ENCODE results near the gene OR2G6.
"Not testable (repeated sequence)": the region's sequence is repeated elsewhere in the genome, so short reads cannot be mapped to it uniquely, and the experiment has no call there.

The OR2G6 gene

DNA sequence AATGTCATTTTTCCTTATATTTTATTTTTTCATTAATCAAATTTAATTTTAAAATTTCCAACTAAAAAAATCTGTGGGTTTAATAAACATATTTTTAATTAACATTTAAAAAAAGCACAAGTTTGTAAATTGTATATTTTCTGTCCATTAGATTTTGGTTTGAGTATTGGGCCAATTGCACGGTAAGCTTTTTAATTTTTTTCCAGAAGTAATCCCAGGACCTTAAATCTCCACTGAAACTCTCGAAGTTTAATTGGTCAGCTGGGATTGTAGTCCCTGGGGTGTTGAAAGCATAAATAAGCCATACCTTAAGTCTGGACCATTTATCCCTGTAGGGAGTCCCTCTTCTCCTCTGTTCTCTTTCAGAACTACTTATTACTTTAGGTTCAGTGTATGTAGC is at the start of gene OR2G6:
Gene OR2G6, plus strand, starts transcription at position 301 of the 400 bp plus-strand sequence. CDS start 13,574 bp downstream, outside the sequence.
- DNase-seq (ENCODE audit: low read depth): not testable (repeated sequence)

GRCh38 chr1:248459117-248459516 is 48.8 kb upstream of the OR2G6 start:
- not testable (repeated sequence) for DNase-seq (ENCODE audit: low read depth)

GRCh38 chr1:248471154-248471553 is 36.7 kb upstream of the OR2G6 start:
- no peak for DNase-seq (ENCODE audit: low read depth)

DNA sequence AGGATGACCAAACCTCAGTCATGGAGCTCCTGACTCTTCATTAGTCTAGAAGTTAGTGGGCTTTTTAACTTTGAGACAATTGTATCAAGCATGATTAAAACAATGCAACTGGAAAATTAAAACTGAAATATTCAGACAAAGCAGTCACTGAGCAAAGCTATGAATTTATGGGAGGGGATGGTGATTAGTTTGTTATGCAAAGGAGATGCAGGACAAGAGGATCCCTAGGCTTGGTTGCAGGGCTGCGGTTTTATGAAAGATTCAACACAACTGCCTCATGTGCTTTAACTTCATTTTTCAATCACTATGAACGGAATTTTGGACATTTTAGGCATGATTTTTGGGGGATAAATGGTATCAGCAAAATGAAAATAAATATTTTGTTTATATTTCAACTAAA is 35.8 kb upstream of the OR2G6 start:
- DNase-seq (ENCODE audit: low read depth): not testable (repeated sequence)

GRCh38 chr1:248473051-248473450 is 34.8 kb upstream of the OR2G6 start, which contains the start of gene OR2T3:
TSS of gene OR2T3 (plus strand) at chr1:248473351. CDS start at chr1:248473351, 0 bp downstream.
- DNase-seq (ENCODE audit: low read depth): not testable (repeated sequence)

GRCh38 chr1:248475660-248476059 is 32.2 kb upstream of the OR2G6 start:
- not testable (repeated sequence) for DNase-seq (ENCODE audit: low read depth)

DNA sequence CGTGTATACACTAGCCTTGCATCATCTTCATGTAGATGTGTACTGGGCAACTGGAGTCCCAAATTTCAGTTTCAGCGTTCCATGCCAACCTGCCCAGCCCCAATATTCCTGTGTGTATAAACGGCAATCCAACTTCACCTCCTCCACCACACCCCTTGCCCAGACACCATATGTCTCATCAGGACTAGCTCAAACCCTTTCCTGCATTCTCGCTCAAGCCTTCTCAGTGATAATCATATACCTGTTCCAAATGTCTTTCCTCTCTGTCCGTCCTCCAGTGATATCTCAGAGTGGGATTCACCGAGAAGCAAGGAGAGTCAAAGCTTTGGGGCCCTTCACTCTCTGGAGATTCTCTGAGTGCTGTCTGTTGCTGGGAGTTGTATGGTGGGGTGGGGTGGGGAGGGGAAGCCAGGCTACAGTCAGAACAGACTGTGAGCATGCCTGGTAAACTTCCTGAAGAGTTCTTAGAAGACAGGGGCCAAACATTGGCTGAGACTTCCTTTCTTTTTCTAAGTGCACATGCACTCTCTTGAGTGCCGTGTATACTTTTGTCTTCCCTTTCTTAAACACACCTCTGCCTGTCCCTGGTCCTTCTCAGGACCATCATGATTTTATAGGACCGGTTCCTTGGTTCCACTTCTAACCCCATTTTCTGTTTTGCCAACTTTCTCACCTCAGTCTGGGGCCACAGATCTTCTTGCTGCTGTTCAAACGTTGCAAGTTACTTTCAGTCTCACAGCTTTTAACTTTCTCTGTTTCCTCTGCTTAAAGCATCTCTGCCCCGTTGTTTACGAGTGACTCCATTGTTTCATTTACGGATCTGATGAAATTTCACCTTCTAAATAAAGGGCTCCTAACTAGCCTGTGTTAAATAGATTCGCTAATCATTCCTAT is 25.9 kb upstream of the OR2G6 start:
- DNase-seq (ENCODE audit: low read depth): not testable (repeated sequence)

DNA sequence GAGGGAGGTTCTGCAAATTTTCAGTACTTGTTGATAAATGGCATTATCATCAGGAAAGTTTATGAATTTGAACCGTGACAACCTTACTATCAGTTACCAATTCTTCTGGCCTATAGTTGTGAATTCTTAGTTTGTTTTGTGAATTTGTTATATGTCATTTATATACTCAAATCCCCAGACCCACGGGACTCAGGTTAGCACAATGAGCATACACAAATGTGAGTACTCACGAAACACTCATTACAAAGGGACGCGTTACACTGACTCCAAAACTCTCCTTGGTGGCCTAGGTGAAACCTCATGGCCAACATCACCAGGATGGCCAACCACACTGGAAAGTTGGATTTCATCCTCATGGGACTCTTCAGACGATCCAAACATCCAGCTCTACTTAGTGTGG is 19.6 kb upstream of the OR2G6 start, which contains the start of gene OR2T5:
Gene OR2T5, plus strand, starts transcription at position 301 of the 400 bp plus-strand sequence. Its CDS starts 0 bp downstream, at position 301.
- DNase-seq (ENCODE audit: low read depth): not testable (repeated sequence)

DNA sequence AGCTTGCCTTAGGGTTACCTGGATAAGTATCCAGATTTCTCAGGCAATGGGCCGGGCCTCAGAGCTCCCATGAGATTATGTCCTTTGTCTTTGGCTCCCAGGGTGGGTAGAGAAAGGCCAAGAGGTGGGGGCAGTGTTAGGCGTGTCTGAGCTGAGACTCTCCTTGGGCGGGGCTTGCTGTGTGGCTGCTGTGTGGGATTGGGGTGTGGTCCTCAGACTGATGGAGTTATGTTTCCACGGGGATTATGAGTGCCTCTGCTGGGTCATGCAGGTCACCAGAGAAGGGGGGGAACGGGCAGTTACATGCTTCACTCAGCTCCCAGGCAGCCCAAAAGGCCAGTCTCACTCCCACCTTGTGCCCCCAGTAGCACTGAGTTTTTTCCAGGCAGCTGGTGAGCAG is 11.2 kb upstream of the OR2G6 start:
- DNase-seq (ENCODE audit: low read depth): not testable (repeated sequence)

GRCh38 chr1:248500305-248501035 is 7.4 kb upstream of the OR2G6 start:
- DNase-seq (ENCODE audit: low read depth): not testable (repeated sequence)

DNA sequence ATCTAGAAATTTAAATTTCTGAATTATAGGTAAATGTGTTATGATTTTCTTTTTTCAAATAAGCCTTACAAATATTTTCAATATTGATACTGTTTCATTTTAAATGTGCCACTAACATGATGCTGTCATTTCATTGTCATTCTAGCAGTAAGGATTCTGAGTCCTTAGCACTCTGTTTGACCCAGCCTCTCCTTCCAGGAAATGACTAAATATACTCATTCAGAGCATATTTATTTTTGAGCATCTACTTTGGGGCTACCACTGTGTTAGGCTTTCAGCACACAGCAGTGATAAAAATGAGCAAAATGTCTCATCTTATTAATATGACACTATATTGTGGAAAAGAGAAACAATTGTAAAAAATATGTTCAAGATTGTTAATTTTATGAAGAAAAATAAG is 2.3 kb downstream of the OR2G6 start:
- DNase-seq (ENCODE audit: low read depth): not testable (repeated sequence)

GRCh38 chr1:248521856-248522255 is 14.0 kb downstream of the OR2G6 start:
- DNase-seq (ENCODE audit: low read depth): no peak

GRCh38 chr1:248537449-248537848 is 29.6 kb downstream of the OR2G6 start:
- not testable (repeated sequence) for DNase-seq (ENCODE audit: low read depth)

GRCh38 chr1:248547383-248547782 is 39.5 kb downstream of the OR2G6 start:
- not testable (repeated sequence) for DNase-seq (ENCODE audit: low read depth)

- not testable (repeated sequence) for DNase-seq (ENCODE audit: low read depth)
Measured at GRCh38 chr1:248551027-248551426, 43.2 kb downstream of the OR2G6 start.

- DNase-seq (ENCODE audit: low read depth): not testable (repeated sequence)
Measured at GRCh38 chr1:248562672-248563071, 54.8 kb downstream of the OR2G6 start, which contains the start of gene OR2T29. TSS of gene OR2T29 (minus strand) at chr1:248562772. CDS start at chr1:248559491, 3,281 bp downstream.

DNA sequence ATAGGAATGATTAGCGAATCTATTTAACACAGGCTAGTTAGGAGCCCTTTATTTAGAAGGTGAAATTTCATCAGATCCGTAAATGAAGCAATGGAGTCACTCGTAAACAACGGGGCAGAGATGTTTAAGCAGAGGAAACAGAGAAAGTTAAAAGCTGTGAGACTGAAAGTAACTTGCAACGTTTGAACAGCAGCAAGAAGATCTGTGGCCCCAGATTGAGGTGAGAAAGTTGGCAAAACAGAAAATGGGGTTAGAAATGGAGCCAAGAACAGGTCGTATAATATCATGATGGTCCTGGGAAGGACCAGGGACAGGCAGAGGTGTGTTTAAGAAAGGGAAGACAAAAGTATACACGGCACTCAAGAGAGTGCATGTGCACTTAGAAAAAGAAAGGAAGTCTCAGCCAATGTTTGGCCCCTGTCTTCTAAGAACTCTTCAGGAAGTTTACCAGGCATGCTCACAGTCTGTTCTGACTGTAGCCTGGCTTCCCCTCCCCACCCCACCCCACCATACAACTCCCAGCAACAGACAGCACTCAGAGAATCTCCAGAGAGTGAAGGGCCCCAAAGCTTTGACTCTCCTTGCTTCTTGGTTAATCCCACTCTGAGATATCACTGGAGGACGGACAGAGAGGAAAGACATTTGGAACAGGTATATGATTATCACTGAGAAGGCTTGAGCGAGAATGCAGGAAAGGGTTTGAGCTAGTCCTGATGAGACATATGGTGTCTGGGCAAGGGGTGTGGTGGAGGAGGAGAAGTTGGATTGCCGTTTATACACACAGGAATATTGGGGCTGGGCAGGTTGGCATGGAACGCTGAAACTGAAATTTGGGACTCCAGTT is 57.9 kb downstream of the OR2G6 start:
- not testable (repeated sequence) for DNase-seq (ENCODE audit: low read depth)

- not testable (repeated sequence) for DNase-seq (ENCODE audit: low read depth)
Measured at GRCh38 chr1:248569049-248569448, 61.2 kb downstream of the OR2G6 start.

- not testable (repeated sequence) for DNase-seq (ENCODE audit: low read depth)
Measured at GRCh38 chr1:248570811-248571210, 62.9 kb downstream of the OR2G6 start.

- not testable (repeated sequence) for DNase-seq (ENCODE audit: low read depth)
Measured at GRCh38 chr1:248572049-248572448, 64.2 kb downstream of the OR2G6 start.

DNA sequence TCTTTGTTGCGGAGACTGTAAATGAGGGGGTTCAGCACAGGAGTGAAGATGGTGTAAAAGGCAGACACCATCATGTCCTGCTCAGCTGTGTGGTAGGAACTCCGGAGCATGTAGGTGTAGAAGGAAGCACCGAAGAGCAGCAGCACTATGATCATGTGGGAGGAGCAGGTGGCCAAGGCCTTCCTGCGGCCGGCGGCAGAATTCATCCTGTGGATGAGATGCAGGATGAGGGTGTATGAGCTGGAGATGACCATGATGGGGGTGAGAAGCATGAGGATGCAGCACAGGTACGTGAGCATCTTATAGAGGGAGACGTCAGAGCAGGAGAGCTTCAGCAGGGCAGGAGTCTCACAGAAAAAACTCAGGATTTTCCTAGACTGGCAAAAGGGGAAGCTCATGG is 66.0 kb downstream of the OR2G6 start:
- not testable (repeated sequence) for DNase-seq (ENCODE audit: low read depth)
